ENCODE data around the gene CREB5. TPM values are rescaled to one million over a fixed set of nuclear protein-coding genes. Genes with fewer than 3 reads are reported as not detected.

The CREB5 gene
- total and polyA plus RNA-seq, 2 donors (not counting 3 experiments of a cell fraction or from before 2014, with no cell fraction given), result 19.6 to 28.4 TPM

DNA sequence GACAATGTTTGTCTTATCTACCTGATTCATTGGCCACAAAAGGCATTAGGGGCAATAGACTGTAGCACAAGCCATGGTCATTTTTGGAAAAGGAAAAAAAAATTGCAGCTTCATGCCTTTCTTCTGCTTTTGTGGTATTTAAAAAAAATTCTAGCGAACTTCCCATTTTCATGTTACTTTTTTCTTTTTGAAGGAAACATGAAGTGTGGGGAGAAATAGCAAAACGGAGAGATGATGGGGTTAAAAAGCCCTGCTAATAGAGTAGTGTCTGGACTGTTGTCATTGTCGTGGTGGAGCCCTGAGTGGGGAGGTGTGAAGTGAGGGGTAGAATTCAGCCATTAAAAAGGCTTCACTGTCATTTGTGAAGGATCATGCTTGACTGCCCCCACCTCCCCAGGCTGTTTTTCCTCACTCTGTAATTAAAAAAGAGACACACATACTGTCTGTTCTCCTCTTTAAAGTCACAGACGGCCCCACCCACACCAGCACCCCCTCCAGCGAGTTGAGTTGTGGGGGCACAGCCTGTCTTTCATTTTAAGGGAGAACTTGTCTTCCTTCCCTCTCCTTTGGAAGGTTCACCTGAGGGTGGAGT, 272.4 kb downstream of the CREB5 start:
- Histone ChIP-seq H3K4me3 (replicated peaks in 1 of 3; ENCODE audit: insufficient read depth in 1 of 3, low read depth in 1 of 3, low read length in 3 of 3) (no peak overlapping the region), H3K9ac (replicated peaks; ENCODE audit: extremely low read depth, insufficient read depth, low read length) (peak overlapping the region; percentile 100), H3K4me1 (ENCODE audit: control insufficient read depth, extremely low read depth, insufficient read depth, low read length) (peaks cover 29% of the 10 kb centered on the region), H4K20me1 (replicated peaks; ENCODE audit: control insufficient read depth, extremely low read depth, insufficient read depth, low read length) (no peaks in the 10 kb centered on the region), H3K4me2 (ENCODE audit: insufficient read depth, low read length) (no peak overlapping the region), H3K9me3 (replicated peaks; ENCODE audit: control insufficient read depth, insufficient read depth, low read length) (no peaks in the 10 kb centered on the region), H3K36me3 (ENCODE audit: control insufficient read depth in 2 of 2, extremely low read depth in 1 of 2, insufficient read depth in 2 of 2, low read length in 2 of 2) (no peaks in the 10 kb centered on the region), H3K79me2 (ENCODE audit: control insufficient read depth, insufficient read depth, low read length) (peaks cover 5% of the 10 kb centered on the region), H3K27me3 (ENCODE audit: control insufficient read depth in 2 of 2, insufficient read depth in 2 of 2, low read length in 2 of 2) (no peaks in the 10 kb centered on the region), H3K9me1 (replicated peaks; ENCODE audit: control insufficient read depth, extremely low read depth, insufficient read depth, low read length) (no peaks in the 10 kb centered on the region), H2AFZ (ENCODE audit: low read depth, low read length) (no peak overlapping the region), H3K27ac (ENCODE audit: insufficient read depth, low read depth, low read length) (peak overlapping the region; percentile 97)
- ChIA-PET POLR2A (no interaction called here), CTCF (interaction anchor here (1.2 to 1.5 kb wide), 2 partner anchors 11 kb away, joined by 5 to 6 read pairs; no protein-coding TSS in a partner anchor)
- DNase-seq (ENCODE audit: low read depth, low spot score) (no peak), FAIRE-seq (no peak)
- intact Hi-C loops (cut with micrococcal nuclease), result loop anchor here (1.0 to 5.0 kb wide), 3 partner anchors 154 to 177 kb away; no protein-coding TSS in a partner anchor
- dilution Hi-C loops (cut with MboI; ENCODE audit: extremely low pct_ligation_motif_present, low sequenced_read_pairs), result no loop called here
- no TSS peak for BruUV-seq (replicated peaks)
- no peak for TF ChIP-seq FOS (IDR thresholded peaks at IDR 0.05; ENCODE audit: borderline replicate concordance, insufficient read depth, low read length)
- TF ChIP-seq EZH2 (IDR thresholded peaks at IDR 0.05; ENCODE audit: borderline replicate concordance, low read depth, low read length, severe bottlenecking), result no peak
- no peak for TF ChIP-seq POLR2A (IDR thresholded peaks at IDR 0.05; ENCODE audit: low read depth, low read length)
- TF ChIP-seq POLR2AphosphoS5 (IDR thresholded peaks at IDR 0.05; ENCODE audit: insufficient read depth, low read depth, low read length), result no peak
- TF ChIP-seq GATA2 (IDR thresholded peaks at IDR 0.05; ENCODE audit: insufficient read depth, insufficient read length, low read depth, low read length), result no peak
- TF ChIP-seq, protein P1, sequence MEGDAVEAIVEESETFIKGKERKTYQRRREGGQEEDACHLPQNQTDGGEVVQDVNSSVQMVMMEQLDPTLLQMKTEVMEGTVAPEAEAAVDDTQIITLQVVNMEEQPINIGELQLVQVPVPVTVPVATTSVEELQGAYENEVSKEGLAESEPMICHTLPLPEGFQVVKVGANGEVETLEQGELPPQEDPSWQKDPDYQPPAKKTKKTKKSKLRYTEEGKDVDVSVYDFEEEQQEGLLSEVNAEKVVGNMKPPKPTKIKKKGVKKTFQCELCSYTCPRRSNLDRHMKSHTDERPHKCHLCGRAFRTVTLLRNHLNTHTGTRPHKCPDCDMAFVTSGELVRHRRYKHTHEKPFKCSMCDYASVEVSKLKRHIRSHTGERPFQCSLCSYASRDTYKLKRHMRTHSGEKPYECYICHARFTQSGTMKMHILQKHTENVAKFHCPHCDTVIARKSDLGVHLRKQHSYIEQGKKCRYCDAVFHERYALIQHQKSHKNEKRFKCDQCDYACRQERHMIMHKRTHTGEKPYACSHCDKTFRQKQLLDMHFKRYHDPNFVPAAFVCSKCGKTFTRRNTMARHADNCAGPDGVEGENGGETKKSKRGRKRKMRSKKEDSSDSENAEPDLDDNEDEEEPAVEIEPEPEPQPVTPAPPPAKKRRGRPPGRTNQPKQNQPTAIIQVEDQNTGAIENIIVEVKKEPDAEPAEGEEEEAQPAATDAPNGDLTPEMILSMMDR (IDR thresholded peaks at IDR 0.05; ENCODE audit: extremely low read depth in 1 of 2, insufficient read depth in 1 of 2, low read depth in 1 of 2, low read length in 2 of 2), result no peak
- no peak for TF ChIP-seq JUN (IDR thresholded peaks at IDR 0.05; ENCODE audit: borderline replicate concordance, insufficient read depth, insufficient read length, low read depth)
- no peak for TF ChIP-seq MYC (IDR thresholded peaks at IDR 0.05; ENCODE audit: low read depth, low read length)
- no peak for TF ChIP-seq MAX (IDR thresholded peaks at IDR 0.05; ENCODE audit: insufficient read depth, insufficient read length)

All from endothelial cell of umbilical vein (primary cell).